A549 (cell line): ENCODE measurements around the gene NUDT16L1.

Experiments used
- BHLHE40 ChIP-seq: IDR thresholded peaks from 2 replicates; pipeline ENCODE4 v1.6.1; 2012; ENCODE audit warnings: low read depth, low read length, inconsistent platforms
- EP300 ChIP-seq, 2 experiments: fragments of >200 bp; sonication (Bioruptor Twin); formaldehyde crosslinking; IDR thresholded peaks; 2 replicates in 1 of 2; 3 replicates in 1 of 2; pipeline ENCODE4 v1.6.1; 2016 to 2017
- MAFK ChIP-seq: fragments of 450-650 bp; IDR thresholded peaks from 2 replicates; pipeline ENCODE4 v1.6.1; 2014; ENCODE audit not compliant: partially characterized antibody
- NR3C1 ChIP-seq: fragments of >200 bp; sonication (Bioruptor Twin); formaldehyde crosslinking; IDR thresholded peaks from 3 replicates; pipeline ENCODE4 v1.6.1; 2017
- PHF8 ChIP-seq: fragments of 200-600 bp; sonication (generic); IDR thresholded peaks from 2 replicates; pipeline ENCODE4 v1.6.1; 2016; ENCODE audit warnings: low read depth, mild to moderate bottlenecking, antibody characterized with exemption, moderate library complexity, borderline replicate concordance
- RFX5 ChIP-seq: fragments of 450-650 bp; IDR thresholded peaks from 2 replicates; pipeline ENCODE4 v1.7.1; 2014; ENCODE audit warnings: antibody characterized with exemption, mild to moderate bottlenecking, moderate library complexity
- TF ChIP-seq, protein P1 (sequence below): fragments of >200 bp; sonication (Bioruptor Twin); formaldehyde crosslinking; IDR thresholded peaks from 3 replicates; pipeline ENCODE4 v1.5.1; 2016
- TF ChIP-seq, protein P2 (sequence below): IDR thresholded peaks from 2 replicates; pipeline ENCODE4 v1.6.1; 2012

DNA sequence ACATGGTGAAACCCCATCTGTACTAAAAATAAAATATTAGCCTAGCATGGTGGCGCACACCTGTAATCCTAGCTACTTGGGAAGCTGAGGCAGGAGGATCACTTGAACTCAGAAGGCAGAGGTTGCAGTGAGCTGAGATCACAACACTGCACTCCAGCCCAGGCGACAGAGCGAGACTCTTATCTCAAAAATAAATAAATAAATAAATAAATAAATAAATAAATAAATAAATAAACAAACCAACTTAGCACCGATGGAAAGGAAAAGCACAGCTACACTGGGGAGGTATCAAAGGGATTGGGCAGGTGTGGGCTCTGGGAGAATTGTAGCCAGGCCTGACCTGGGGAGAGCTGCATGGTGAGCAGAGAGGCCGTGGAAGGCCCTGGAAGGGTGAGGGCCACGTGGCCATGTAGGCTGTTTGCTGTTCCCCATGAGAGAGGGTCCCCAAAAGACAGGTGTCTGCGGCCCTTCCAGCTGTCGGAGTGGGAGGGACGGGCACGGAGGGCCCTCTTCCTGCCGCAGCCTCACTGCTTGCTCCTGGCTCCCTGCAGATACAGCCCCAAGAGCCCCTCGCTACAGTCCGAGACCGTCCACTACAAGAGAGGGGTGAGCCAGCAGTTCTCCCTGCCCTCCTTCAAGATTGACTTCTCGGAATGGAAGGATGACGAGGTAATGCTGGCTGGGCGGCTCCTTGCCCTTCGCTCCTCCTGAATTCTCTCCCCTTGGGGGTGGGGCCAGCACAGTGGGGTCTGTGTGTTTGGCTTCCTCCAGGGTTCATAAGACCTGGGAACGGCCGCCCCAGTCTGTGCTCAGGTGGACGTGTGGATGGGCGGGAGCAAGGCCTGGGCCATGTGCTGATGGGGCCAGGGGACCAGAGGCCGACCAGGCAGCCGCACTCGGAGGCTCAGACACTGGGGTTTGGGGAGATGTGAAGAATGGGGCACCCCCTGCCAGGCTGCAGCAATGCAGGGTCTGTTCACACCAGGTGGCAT is 36.4 kb upstream of the NUDT16L1 start:
- TF ChIP-seq, protein P1, sequence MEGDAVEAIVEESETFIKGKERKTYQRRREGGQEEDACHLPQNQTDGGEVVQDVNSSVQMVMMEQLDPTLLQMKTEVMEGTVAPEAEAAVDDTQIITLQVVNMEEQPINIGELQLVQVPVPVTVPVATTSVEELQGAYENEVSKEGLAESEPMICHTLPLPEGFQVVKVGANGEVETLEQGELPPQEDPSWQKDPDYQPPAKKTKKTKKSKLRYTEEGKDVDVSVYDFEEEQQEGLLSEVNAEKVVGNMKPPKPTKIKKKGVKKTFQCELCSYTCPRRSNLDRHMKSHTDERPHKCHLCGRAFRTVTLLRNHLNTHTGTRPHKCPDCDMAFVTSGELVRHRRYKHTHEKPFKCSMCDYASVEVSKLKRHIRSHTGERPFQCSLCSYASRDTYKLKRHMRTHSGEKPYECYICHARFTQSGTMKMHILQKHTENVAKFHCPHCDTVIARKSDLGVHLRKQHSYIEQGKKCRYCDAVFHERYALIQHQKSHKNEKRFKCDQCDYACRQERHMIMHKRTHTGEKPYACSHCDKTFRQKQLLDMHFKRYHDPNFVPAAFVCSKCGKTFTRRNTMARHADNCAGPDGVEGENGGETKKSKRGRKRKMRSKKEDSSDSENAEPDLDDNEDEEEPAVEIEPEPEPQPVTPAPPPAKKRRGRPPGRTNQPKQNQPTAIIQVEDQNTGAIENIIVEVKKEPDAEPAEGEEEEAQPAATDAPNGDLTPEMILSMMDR, result no peak
- no peak for TF ChIP-seq BHLHE40
- no peak for TF ChIP-seq RFX5
- no peak for TF ChIP-seq PHF8
- TF ChIP-seq NR3C1, result no peak
- TF ChIP-seq, protein P2, sequence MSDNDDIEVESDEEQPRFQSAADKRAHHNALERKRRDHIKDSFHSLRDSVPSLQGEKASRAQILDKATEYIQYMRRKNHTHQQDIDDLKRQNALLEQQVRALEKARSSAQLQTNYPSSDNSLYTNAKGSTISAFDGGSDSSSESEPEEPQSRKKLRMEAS, result no peak
- TF ChIP-seq MAFK, result no peak
- TF ChIP-seq EP300 (IDR thresholded peaks at IDR 0.05), result no peak
